ENCODE measurements around the gene MMP15. TPM values are rescaled to one million over a fixed set of nuclear protein-coding genes. Genes with fewer than 3 reads are reported as not detected.

MMP15 gene
- total RNA-seq, 1 donor from 2014 or later, result 69.9 TPM

GRCh38 chr16:58046936-58047335, 21.4 kb downstream of the MMP15 start:
- Mint-ChIP-seq H3K9me3 (ENCODE audit: unreplicated experiment) (peaks cover 3% of the 10 kb centered on the region), H3K4me1 (ENCODE audit: low read depth, unreplicated experiment) (no peaks in the 10 kb centered on the region), H3K4me3 (ENCODE audit: unreplicated experiment) (no peak overlapping the region), H3K27ac (ENCODE audit: unreplicated experiment) (no peak overlapping the region), H3K36me3 (ENCODE audit: unreplicated experiment) (no peaks in the 10 kb centered on the region), H3K27me3 (ENCODE audit: unreplicated experiment) (peaks cover 5% of the 10 kb centered on the region)
- no peak for TF ChIP-seq CTCF (IDR thresholded peaks at IDR 0.05; ENCODE audit: partially characterized antibody, unreplicated experiment)
- no peak for DNase-seq

GRCh38 chr16:58047557-58048348, 22.2 kb downstream of the MMP15 start:
- DNase-seq, result no peak
- Mint-ChIP-seq H3K27ac (ENCODE audit: unreplicated experiment) (no peak overlapping the region), H3K4me1 (ENCODE audit: low read depth, unreplicated experiment) (no peaks in the 10 kb centered on the region), H3K9me3 (ENCODE audit: unreplicated experiment) (peaks cover 3% of the 10 kb centered on the region), H3K27me3 (ENCODE audit: unreplicated experiment) (peaks cover 5% of the 10 kb centered on the region), H3K4me3 (ENCODE audit: unreplicated experiment) (no peak overlapping the region), H3K36me3 (ENCODE audit: unreplicated experiment) (no peaks in the 10 kb centered on the region)
- no peak for TF ChIP-seq CTCF (IDR thresholded peaks at IDR 0.05; ENCODE audit: partially characterized antibody, unreplicated experiment)

- no peak overlapping the region for H3K27ac Mint-ChIP-seq (ENCODE audit: unreplicated experiment)
- H3K4me3 Mint-ChIP-seq (ENCODE audit: unreplicated experiment), result no peak overlapping the region
- no peak for DNase-seq
- H3K9me3 Mint-ChIP-seq (ENCODE audit: unreplicated experiment), result peaks cover 3% of the 10 kb centered on the region
- TF ChIP-seq CTCF (IDR thresholded peaks at IDR 0.05; ENCODE audit: partially characterized antibody, unreplicated experiment), result no peak
- H3K27me3 Mint-ChIP-seq (ENCODE audit: unreplicated experiment), result peaks cover 4% of the 10 kb centered on the region
- H3K36me3 Mint-ChIP-seq (ENCODE audit: unreplicated experiment), result no peaks in the 10 kb centered on the region
- H3K4me1 Mint-ChIP-seq (ENCODE audit: low read depth, unreplicated experiment), result no peaks in the 10 kb centered on the region
Measured at GRCh38 chr16:58048494-58049231, 23.1 kb downstream of the MMP15 start.

- no peak for DNase-seq
- Mint-ChIP-seq H3K27ac (ENCODE audit: unreplicated experiment) (peak overlapping the region; percentile 9), H3K4me1 (ENCODE audit: low read depth, unreplicated experiment) (no peaks in the 10 kb centered on the region), H3K36me3 (ENCODE audit: unreplicated experiment) (no peaks in the 10 kb centered on the region), H3K9me3 (ENCODE audit: unreplicated experiment) (peaks cover 1% of the 10 kb centered on the region), H3K27me3 (ENCODE audit: unreplicated experiment) (peaks cover 4% of the 10 kb centered on the region), H3K4me3 (ENCODE audit: unreplicated experiment) (no peak overlapping the region)
- no peak for TF ChIP-seq CTCF (IDR thresholded peaks at IDR 0.05; ENCODE audit: partially characterized antibody, unreplicated experiment)
Measured at GRCh38 chr16:58049232-58050185, 24.0 kb downstream of the MMP15 start.

Measured in glutamatergic neuron (in vitro differentiated cells).